ENCODE measurements around the gene RNF11.

RNF11 gene

DNA sequence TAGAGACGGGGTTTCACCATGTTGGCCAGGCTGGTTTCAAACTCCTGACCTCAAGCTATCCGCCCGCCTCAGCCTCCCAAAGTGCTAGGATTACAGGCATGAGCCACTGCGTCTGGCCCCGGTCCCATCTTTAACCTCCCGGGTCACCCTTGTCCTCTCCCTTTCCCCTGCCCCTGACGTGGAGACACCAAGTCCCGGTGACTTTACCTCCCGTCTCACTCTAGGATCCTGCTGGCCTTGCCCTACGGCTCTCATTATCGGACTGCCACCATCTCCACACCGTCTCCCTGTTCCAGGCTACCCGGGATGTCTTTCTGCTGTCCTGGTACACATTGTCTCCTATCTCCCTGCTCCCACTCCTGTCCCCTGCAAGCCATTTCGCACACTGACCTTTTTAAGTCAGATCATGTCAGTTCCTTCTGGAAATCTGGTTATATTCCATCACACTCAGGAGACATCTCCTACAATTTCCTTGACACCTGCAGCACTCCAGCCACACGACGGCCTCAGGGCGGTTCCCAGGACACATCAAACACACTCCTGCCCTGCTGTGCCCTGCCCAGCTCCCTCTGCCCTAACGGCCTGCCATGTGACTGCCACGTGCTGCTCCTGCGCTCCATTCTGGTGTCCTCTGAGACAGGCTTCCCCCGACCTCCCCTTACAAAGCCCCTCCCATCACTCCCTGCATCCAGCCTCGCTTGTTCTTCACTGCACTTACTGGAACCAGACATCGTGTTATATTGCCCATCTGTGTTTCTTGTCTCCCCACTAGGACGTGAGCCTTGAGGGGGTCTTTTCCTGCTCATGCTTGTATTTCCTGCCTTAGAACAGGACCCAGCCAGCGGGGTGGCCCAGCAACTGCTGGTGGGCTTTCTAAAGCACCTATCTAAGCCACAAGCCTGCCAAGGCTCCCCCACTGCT, 61.6 kb downstream of the RNF11 start:
- TF ChIP-seq, protein P1, sequence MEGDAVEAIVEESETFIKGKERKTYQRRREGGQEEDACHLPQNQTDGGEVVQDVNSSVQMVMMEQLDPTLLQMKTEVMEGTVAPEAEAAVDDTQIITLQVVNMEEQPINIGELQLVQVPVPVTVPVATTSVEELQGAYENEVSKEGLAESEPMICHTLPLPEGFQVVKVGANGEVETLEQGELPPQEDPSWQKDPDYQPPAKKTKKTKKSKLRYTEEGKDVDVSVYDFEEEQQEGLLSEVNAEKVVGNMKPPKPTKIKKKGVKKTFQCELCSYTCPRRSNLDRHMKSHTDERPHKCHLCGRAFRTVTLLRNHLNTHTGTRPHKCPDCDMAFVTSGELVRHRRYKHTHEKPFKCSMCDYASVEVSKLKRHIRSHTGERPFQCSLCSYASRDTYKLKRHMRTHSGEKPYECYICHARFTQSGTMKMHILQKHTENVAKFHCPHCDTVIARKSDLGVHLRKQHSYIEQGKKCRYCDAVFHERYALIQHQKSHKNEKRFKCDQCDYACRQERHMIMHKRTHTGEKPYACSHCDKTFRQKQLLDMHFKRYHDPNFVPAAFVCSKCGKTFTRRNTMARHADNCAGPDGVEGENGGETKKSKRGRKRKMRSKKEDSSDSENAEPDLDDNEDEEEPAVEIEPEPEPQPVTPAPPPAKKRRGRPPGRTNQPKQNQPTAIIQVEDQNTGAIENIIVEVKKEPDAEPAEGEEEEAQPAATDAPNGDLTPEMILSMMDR (IDR thresholded peaks at IDR 0.05; ENCODE audit: low read depth, low read length): no peak
- DNase-seq (ENCODE audit: extremely low read depth, low read depth): no peak

DNA sequence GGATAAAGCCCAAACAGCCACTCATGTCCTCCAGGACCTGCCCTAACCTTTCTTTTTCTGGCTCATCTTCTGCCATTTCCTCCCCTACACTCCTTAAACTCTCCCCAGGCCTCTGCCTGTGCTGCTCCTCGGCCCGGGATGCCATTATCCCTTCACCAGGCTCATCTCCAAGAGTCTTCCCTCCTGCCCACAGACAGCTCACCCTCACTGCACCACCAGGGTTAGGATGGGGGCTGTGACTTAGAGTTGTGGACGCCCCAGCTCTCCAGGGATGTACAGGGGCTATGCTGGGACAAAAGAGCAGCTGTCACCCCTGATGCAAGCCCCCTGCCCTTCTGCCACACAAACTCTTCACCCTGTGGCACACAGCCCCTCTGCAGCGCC, 62.2 kb downstream of the RNF11 start:
- TF ChIP-seq, protein P1 (IDR thresholded peaks at IDR 0.05; ENCODE audit: low read depth, low read length): no peak
- no peak for DNase-seq (ENCODE audit: extremely low read depth, low read depth)

DNA sequence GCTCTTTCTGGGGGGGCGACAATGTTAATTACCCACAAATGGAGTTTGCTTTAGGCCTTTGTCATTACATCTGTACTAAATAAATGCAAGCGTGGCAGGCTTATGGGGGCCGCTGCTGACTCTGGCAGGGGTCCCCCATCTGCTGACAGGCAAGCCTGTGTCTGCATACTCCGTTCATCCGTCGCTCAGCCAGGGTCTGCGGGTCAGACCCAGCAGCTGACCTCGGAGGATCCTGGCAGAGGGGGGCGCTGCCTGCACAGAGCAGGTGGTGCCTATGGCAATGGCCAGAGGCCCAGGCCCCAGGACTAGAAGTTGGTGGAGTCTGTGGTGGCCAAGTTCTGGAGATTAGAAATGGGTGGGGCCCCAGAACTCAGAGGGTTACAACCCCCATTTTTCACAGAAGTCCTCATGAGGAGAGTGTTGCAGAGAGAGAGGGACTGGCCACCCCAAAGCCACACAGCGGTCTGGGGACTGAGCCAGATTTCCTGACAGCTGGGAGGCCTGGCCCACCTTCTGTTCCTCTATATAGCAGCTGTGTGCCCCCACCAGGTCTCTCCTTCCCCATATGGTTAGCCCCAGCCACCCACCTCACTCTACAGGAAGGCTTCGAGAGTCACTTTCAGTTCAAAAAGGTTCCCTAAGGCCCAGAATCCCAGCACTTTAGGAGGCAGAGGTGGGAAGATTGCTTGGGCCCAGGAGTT, 63.3 kb downstream of the RNF11 start:
- DNase-seq (ENCODE audit: extremely low read depth, low read depth): no peak
- TF ChIP-seq, protein P1 (IDR thresholded peaks at IDR 0.05; ENCODE audit: low read depth, low read length): no peak

DNA sequence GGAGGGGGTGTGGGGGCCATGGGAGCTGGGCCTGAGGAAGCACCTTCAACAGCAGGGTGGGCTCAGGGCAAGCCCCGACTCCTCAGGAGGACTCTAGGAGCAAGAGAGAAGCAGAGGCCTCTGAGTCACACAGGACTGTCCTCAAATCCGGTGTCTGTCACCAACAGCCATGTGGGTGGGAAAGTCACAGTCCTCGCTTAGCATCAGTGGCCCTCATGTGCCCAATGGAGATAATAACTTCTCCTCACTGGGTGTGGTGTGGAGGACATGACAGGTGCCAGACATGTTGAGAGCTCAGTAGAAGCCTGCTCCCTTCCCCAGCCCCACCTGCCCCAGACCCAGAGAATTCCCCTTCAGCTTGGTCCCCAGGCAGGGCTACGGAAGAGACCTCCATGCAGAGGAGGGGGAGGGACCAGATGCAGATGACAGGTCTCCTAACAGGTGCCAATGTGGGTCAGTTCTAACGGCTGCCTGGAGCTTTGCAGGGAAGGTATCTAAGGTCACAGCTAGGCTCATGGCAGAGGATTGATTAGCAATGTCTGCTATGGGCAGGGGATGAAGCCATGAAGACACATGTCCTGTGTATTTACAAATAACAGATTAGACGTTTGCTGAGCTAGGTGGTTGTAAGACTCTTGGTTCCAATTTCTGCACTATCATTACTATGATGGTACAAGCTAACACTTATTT, 64.1 kb downstream of the RNF11 start:
- TF ChIP-seq, protein P1 (IDR thresholded peaks at IDR 0.05; ENCODE audit: low read depth, low read length): no peak
- no peak for DNase-seq (ENCODE audit: extremely low read depth, low read depth)

DNA sequence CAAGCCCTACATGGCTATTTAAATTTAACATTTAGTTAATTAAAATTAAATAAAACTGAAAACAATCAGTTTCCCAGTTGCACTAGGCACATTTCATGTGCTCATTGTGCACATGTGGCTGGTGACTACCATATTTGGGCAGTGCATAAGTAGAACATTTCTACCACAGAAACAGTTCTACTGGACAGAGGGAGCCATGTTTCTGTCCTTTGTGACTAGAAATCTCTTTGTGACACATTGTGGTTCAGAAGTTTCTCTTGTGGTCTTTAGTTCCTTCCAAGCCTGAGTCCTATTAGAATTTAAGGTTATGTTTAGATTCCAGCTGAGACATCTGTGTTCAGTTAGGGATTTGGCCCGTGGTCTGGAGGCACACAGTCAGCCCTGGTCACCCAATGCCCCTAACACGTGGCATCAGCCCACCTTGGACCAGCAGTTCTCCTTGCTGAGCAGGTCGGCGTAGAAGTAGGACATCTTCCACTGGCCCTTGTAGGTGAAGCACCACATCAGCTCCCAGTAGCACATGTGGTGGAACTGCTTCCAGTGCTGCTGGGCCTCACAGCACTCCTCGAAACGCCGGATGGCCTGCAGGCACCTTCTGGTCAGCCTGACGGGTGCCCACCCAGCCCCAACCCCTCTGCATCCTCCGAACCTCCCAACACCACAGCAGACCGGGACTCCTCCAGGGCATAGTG, 65.2 kb downstream of the RNF11 start:
- DNase-seq (ENCODE audit: extremely low read depth, low read depth): no peak
- TF ChIP-seq, protein P1 (IDR thresholded peaks at IDR 0.05; ENCODE audit: low read depth, low read length): no peak

DNA sequence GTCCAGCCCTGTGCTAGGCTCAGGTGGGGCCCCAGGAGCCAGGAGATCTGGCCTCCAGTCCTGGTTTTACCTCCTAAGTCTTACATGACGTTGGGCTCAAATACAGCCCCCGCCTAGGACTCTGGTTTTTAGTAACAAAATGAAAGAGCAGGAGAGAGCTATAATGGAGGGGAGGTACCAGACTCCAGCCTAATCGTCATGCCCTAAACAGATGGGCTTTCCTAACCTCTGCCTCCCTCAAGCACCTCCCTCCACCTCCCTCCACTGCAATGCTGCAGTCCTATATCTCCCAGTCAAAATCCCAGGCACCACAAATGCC, 65.7 kb downstream of the RNF11 start:
- TF ChIP-seq, protein P1 (IDR thresholded peaks at IDR 0.05; ENCODE audit: low read depth, low read length): no peak
- no peak for DNase-seq (ENCODE audit: extremely low read depth, low read depth)

All from AG09319 (cell line).